ENCODE measurements around the gene GRK3.

DNA sequence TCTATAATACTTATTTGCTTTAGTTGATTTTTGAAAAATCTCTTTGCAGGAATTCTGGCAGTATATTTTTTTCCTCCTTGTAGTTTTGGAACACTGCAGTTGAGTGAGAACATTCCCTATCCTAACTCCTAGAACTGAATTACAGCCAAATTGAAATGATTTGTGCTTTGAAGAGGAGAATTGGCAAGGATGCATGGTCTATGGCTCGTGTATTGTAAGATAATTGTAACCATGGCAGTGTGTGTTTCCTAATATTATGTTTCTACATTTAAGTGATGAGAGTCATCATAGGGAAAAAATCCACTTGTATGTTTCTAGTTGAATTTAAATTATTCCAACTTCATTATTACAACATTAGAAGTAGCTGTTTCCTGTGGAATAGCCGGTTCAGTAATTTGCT, 96.6 kb downstream of the GRK3 start:
- TF ChIP-seq, protein P1, sequence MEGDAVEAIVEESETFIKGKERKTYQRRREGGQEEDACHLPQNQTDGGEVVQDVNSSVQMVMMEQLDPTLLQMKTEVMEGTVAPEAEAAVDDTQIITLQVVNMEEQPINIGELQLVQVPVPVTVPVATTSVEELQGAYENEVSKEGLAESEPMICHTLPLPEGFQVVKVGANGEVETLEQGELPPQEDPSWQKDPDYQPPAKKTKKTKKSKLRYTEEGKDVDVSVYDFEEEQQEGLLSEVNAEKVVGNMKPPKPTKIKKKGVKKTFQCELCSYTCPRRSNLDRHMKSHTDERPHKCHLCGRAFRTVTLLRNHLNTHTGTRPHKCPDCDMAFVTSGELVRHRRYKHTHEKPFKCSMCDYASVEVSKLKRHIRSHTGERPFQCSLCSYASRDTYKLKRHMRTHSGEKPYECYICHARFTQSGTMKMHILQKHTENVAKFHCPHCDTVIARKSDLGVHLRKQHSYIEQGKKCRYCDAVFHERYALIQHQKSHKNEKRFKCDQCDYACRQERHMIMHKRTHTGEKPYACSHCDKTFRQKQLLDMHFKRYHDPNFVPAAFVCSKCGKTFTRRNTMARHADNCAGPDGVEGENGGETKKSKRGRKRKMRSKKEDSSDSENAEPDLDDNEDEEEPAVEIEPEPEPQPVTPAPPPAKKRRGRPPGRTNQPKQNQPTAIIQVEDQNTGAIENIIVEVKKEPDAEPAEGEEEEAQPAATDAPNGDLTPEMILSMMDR (IDR thresholded peaks at IDR 0.05 in 4 of 5, conservative IDR thresholded peaks at IDR 0.05 in 1 of 5) = no peak
- TF ChIP-seq POLR2A (IDR thresholded peaks at IDR 0.05) = no peak

Measured in gastrocnemius medialis (tissue), 4 donors.